Middle frontal gyrus (tissue), 1 donor: ENCODE data around the gene CBR3.

Experiments used
- DNase-seq: peaks from one replicate; pipeline ENCODE4 v3.0.0-alpha.2; 2015; ENCODE audit warnings: low spot score; ENCODE audit errors: extremely low spot score

Gene CBR3

DNA sequence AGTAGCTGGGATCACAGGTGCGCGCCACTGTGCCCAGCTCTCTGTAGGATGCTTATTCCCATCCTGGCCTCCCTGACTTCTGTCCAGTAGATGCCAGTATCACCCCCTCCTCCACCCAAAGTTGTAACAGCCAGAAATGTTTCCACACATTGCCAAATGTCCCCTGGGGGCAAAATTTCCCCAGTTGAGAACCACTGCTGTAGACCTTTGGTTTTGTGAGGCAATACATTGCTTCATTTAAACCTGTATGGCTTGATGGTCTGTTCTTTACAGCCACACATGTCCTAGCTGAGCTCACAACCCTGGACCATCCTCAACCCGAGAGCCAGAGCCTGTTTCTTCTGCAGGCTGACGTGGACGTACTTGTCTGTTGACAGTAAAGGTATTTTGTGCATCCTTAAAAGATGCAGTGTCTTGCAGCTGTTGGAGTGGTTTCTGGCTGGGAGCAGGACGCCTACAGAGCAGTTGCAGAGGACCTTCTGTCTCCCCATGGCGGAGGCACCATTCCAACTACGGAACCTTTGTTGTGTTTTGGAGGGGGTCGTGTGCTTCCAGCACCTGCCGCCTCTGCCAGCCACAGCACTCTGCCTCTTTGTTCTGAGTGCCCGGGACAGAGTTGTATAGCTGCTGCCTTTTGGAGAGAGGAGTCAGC is 48.4 kb downstream of the CBR3 start:
- no peak for DNase-seq

- no peak for DNase-seq
Measured at GRCh38 chr21:36184545-36184944, 49.7 kb downstream of the CBR3 start.

DNA sequence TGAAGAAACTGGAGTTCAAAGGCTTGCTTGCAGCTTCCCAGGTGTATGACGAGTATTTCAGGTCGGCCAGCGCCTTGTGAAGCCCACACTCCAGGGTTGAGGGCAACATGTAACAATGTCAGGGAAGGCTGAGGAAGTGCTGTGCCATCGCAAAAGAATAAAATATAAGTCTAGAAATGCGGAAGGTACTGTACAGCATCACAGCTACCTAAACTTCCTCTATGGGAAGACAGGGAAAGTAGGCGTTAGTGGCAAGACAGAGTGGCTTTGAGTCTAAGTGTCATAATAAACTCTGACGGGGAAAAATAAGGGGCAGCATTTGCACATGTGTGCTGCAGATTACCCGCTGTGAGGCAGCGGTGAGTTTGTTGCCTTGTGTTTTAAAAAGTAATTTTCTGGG is 50.6 kb downstream of the CBR3 start:
- DNase-seq: no peak

DNA sequence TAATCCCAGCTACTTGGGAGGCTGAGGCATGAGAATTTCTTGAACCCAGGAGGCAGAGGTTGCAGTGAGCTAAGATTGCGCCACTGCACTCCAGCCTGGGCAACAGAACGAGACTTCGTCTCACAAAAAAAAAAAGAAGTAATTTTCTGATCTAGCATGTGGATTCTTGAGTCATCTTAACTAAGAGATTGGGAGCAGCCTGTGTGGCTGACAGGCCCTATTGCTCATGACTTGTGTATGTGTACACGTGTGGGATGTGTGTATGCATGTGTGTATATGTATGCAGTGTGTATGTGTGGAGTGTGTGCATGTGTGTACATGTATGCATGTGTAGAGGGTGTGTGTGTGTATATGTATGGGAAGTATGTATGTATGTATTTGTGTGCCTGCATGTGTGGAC is 51.2 kb downstream of the CBR3 start:
- no peak for DNase-seq

DNA sequence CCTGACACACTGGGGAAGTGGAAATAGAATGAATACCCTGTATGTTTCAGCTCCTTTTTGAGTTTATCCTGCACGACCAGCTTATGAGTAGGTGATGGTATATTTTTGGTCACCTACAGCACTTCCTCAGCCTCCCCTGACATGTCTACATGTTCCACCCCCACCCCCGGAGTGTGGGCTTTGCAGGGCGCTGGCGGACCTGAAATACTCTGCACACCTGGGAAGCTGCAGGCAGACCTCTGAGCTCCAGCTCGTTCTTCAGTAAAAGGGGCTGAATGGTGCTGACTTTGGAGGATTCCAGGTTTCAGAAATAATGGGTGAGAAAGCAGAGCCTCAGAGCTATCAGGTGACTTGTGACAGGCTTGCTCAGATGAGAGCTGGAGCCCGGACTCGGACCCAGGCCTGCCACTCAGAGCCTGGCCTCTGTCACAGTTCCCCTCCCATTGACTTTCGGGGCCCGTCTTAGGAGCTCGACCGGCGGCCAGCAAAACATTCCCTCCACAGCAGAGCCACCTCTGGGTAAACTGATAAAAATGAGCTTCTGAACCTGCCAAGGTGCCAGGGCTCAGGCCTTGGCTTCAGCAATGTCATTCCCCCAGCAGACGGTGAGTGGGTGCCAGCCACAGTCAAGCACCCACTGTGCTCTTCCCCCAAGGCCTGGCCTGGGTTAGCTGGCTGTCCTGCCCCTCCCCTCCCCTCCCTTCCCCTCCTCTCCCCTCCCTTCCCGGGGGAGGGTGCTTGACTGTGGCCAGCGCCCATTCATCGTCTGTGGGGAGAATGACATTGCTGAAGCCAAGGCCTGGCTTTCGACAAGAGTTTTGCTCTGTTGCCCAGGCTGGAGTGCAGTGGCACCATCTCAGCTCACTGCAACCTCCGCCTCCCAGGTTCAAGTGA is 51.9 kb downstream of the CBR3 start:
- DNase-seq: no peak

- DNase-seq: no peak
Measured at GRCh38 chr21:36188081-36188681, 53.3 kb downstream of the CBR3 start.

- DNase-seq: no peak
Measured at GRCh38 chr21:36188937-36189336, 54.1 kb downstream of the CBR3 start.

DNA sequence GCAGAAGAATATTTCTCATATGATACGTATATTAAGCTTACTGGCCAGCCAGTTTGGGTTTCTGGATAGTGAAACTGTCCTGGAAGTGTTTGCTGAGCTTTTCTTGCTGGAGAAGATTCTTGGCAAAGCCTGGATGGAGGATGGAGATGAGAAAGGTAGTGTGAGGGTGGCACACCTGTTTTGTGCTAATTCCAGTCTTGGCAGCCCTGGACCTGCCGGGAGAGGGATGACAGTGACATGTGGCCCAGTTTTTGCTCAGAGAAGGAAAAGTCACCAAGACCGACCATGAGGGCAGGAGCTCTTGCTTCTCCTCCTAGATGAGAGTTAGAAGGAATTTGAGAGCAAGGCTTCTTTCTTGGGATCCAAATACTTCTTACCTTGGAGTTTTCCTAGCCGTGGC is 55.9 kb downstream of the CBR3 start:
- DNase-seq: no peak

DNA sequence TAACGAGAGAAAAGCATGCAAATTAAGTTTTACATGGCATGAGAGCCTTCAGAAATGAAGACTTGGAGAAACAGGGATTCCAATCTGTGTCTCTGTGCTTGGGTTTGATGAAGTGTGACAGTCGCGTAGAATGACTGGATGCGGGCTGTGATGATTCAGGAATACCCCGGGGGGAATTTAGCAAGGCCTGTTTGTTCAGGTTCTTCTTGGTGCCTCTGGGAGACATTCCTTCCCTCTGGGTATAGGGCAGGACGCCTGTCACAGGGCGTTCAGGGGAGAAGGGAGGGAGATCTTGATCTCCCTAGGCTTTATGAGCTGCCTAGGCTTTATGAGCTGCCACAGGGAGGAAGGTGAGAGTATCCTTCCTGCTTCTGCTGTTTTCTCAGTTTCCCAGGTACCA is 58.3 kb downstream of the CBR3 start:
- DNase-seq: no peak

- DNase-seq: no peak
Measured at GRCh38 chr21:36194024-36194423, 59.1 kb downstream of the CBR3 start.

DNA sequence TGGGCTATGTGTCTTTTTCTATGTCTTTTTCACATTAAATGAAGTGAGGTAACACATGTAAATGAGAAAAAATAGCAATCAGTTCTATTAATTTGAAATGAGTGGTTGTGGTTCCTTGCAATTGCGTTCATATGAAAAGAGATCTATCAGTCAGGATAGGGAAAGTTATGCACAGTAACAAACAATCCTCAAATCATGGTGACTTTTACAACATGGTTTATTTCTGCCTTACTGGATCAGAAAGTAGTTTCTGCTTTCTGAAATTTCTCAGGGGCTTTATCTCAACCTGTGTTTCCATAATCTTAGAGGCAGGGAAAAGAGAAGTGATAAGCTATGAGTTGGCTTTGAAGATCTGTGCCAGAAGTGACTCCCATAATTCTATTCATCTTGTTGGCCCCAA is 60.7 kb downstream of the CBR3 start:
- no peak for DNase-seq
